A549 treated with CORT108297 at 1 μM for 4 hours (cell line): ENCODE results near the gene OSGEP. TPM values are rescaled to one million over a fixed set of nuclear protein-coding genes. Genes with fewer than 3 reads are reported as not detected.

Experiments
- total RNA-seq: library from RNA; stranded (reverse); fragments of 200-300 nt; extraction: Qiagen RNA extraction; gene quantifications from 5 replicates; pipeline ENCODE4 v1.2.3, GENCODE V29; 2022

Gene OSGEP
- total RNA-seq, result 24.8 to 26.9 TPM (median 26.0 TPM) in 5 replicates

GRCh38 chr14:20454516-20455354 is at the start of gene OSGEP, which contains the start of gene APEX1:
OSGEP (minus strand) TSS chr14:20454812; CDS start chr14:20454683, 129 bp downstream.
APEX1 (plus strand) TSS chr14:20455226; CDS start chr14:20455646, 420 bp downstream.

GRCh38 chr14:20469242-20469889 is 14.8 kb upstream of the OSGEP start, which contains the start of gene PNP:
PNP (plus strand) TSS chr14:20469406; CDS start chr14:20469525, 119 bp downstream.

GRCh38 chr14:20461225-20462141 is 6.9 kb upstream of the OSGEP start, which contains the start of gene PIP4P1:
PIP4P1 (minus strand) TSS chr14:20461434; CDS start chr14:20461325, 109 bp downstream.

GRCh38 chr14:20435582-20436362 is 18.8 kb downstream of the OSGEP start, which contains the start of gene KLHL33:
KLHL33 (minus strand) TSS chr14:20436166; CDS start chr14:20435811, 355 bp downstream.

GRCh38 chr14:20412876-20413743 is 41.5 kb downstream of the OSGEP start, which contains the start of gene TEP1:
TEP1 (minus strand) TSS chr14:20413501; CDS start chr14:20408439, 5,062 bp downstream.

Other genes starting within 250 kb of the OSGEP start
- not detected in 5 replicates for gene OR11H6, start 231.1 kb downstream of the OSGEP start, total RNA-seq
- gene OR11H7, start 225.8 kb downstream of the OSGEP start, total RNA-seq, result not detected in 5 replicates
- gene OR11H4, start 215.5 kb downstream of the OSGEP start, total RNA-seq, result not detected in 5 replicates
- 17.8 to 30.0 TPM (median 20.0 TPM) in 5 replicates for gene TTC5, start 148.9 kb downstream of the OSGEP start, total RNA-seq
- 39.2 to 48.8 TPM (median 42.7 TPM) in 5 replicates for gene CCNB1IP1, start 121.5 kb downstream of the OSGEP start, total RNA-seq
- 20.0 to 27.3 TPM (median 21.1 TPM) in 5 replicates for gene PARP2, start 111.2 kb downstream of the OSGEP start, total RNA-seq
- 9.2 to 11.4 TPM (median 10.7 TPM) in 5 replicates for gene TEP1, start 41.3 kb downstream of the OSGEP start, total RNA-seq
- gene KLHL33, start 18.6 kb downstream of the OSGEP start, total RNA-seq, result 0.01 to 0.02 TPM in 2 of 5 replicates, not detected in the others
- gene APEX1, start 414 bp upstream of the OSGEP start, total RNA-seq, result 256 to 269 TPM (median 260 TPM) in 5 replicates
- 27.7 to 42.8 TPM (median 34.4 TPM) in 5 replicates for gene PIP4P1, start 6.6 kb upstream of the OSGEP start, total RNA-seq
- gene PNP, start 14.6 kb upstream of the OSGEP start, total RNA-seq, result 154 to 192 TPM (median 164 TPM) in 5 replicates
- gene RNASE10, start 50.7 kb upstream of the OSGEP start, total RNA-seq, result 0.13 to 0.35 TPM (median 0.22 TPM) in 5 replicates
- not detected in 5 replicates for gene RNASE9, start 106.2 kb upstream of the OSGEP start, total RNA-seq
- not detected in 5 replicates for gene RNASE11, start 133.2 kb upstream of the OSGEP start, total RNA-seq
- gene RNASE12, start 136.6 kb upstream of the OSGEP start, total RNA-seq, result not detected in 5 replicates
- not detected in 5 replicates for gene OR6S1, start 186.9 kb upstream of the OSGEP start, total RNA-seq
- gene RNASE4, start 229.7 kb upstream of the OSGEP start, total RNA-seq, result 5.5 to 8.9 TPM (median 8.1 TPM) in 5 replicates
- 8.0 to 13.7 TPM (median 9.4 TPM) in 5 replicates for gene ANG, start 234.0 kb upstream of the OSGEP start, total RNA-seq